Activated T-helper 1 cell treated with anti-CD3 and anti-CD28 coated beads, Interleukin-2, amount 50 U/mL, for 16 hours (primary cell): ENCODE results near the gene FSHR.

Experiments used
- DNase-seq, 2 donors: peaks; one replicate each; pipeline ENCODE4 v3.0.0-alpha.2; 2020; ENCODE audit warnings: low read depth in 1 of 2, low spot score in 1 of 2

The FSHR gene

GRCh38 chr2:48915227-48915626 is 239.1 kb downstream of the FSHR start:
- DNase-seq: no peak

- no peak for DNase-seq
These were observed 239.7 kb downstream of the FSHR start for GRCh38 chr2:48914477-48915089.
